Endothelial cell (in vitro differentiated cells): ENCODE measurements around the gene CEACAM3. TPM values are rescaled to one million over a fixed set of nuclear protein-coding genes. Genes with fewer than 3 reads are reported as not detected.

ENCODE experiments used
- DNase-seq: peaks from one replicate; pipeline ENCODE4 v3.0.0; 2021; ENCODE audit warnings: low spot score
- H3K27ac Mint-ChIP-seq: one replicate; pipeline ENCODE4 v1.8.0; 2021; ENCODE audit warnings: mixed read lengths, inconsistent platforms; ENCODE audit not compliant: unreplicated experiment
- H3K27me3 Mint-ChIP-seq: one replicate; pipeline ENCODE4 v1.8.0; 2021; ENCODE audit warnings: mild to moderate bottlenecking, moderate library complexity, mixed read lengths, inconsistent platforms; ENCODE audit not compliant: unreplicated experiment
- H3K36me3 Mint-ChIP-seq: one replicate; pipeline ENCODE4 v1.8.0; 2021; ENCODE audit warnings: mild to moderate bottlenecking, low read depth, mixed read lengths, inconsistent platforms; ENCODE audit not compliant: unreplicated experiment
- H3K4me1 Mint-ChIP-seq: one replicate; pipeline ENCODE4 v1.8.0; 2021; ENCODE audit warnings: mild to moderate bottlenecking, mixed read lengths, inconsistent platforms; ENCODE audit not compliant: unreplicated experiment
- H3K4me3 Mint-ChIP-seq: one replicate; pipeline ENCODE4 v1.8.0; 2021; ENCODE audit warnings: mild to moderate bottlenecking, mixed read lengths, inconsistent platforms; ENCODE audit not compliant: unreplicated experiment
- H3K9me3 Mint-ChIP-seq: one replicate; pipeline ENCODE4 v1.8.0; 2021; ENCODE audit warnings: mixed read lengths, inconsistent platforms; ENCODE audit not compliant: unreplicated experiment
- total RNA-seq: library from RNA; stranded (reverse); fragmentation: NEBNext Ultra II Directional; extraction: Animal tissue kit (Norgen Biotek cat#: 25700); gene quantifications from one replicate; pipeline ENCODE4 v1.2.1, GENCODE V29; 2021; ENCODE audit not compliant: unreplicated experiment
- TF ChIP-seq, protein P1 (sequence below): fragments of 200-600 bp; sonication (generic); IDR thresholded peaks from one replicate; pipeline ENCODE4 v1.5.0; 2021; ENCODE audit warnings: antibody characterized with exemption; ENCODE audit not compliant: unreplicated experiment

CEACAM3 gene
- total RNA-seq, 1 donor from 2014 or later = not detected

DNA sequence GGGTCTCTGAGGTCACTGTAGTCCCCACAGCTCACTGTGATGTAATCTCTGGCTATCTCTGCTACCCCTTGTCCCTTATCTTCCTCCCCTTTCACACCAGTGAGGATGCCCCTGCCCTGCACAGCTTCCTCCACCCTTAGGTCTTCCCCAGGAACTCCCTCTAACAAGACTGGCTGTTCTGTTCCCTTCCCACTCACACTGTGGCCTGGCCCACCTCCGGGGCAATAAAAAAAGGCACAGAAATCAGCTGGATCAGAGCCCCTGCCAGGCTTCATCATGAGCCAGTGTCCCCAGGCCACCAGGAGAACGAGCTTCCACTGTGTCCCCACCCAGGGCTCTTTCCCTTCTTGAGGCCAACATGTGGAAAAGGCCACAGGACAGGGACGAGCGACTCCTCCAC lies 4.6 kb downstream of the CEACAM3 start:
- peaks cover 4% of the 10 kb centered on the region for H3K4me1 Mint-ChIP-seq

DNA sequence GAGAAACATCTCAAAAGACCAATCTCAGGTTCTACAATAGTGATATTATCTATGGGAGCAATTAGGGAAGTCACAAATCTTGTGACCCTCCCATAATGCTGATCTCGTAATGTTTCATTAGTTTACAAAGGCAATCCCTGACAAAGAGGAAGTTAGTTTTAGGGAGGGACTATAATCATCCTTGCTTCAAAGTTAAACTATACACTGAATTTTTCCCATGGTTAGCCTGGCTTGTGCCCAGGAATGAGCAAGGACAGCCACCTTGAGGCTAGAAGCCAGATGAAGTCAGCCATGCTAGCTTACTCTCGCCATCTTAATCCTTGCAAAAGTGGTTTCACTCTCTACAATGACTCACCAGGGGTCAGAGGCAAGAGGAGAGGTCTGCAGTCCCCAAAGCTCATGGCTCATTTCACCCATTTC lies 5.4 kb downstream of the CEACAM3 start:
- TF ChIP-seq, protein P1, sequence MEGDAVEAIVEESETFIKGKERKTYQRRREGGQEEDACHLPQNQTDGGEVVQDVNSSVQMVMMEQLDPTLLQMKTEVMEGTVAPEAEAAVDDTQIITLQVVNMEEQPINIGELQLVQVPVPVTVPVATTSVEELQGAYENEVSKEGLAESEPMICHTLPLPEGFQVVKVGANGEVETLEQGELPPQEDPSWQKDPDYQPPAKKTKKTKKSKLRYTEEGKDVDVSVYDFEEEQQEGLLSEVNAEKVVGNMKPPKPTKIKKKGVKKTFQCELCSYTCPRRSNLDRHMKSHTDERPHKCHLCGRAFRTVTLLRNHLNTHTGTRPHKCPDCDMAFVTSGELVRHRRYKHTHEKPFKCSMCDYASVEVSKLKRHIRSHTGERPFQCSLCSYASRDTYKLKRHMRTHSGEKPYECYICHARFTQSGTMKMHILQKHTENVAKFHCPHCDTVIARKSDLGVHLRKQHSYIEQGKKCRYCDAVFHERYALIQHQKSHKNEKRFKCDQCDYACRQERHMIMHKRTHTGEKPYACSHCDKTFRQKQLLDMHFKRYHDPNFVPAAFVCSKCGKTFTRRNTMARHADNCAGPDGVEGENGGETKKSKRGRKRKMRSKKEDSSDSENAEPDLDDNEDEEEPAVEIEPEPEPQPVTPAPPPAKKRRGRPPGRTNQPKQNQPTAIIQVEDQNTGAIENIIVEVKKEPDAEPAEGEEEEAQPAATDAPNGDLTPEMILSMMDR = no peak
- Mint-ChIP-seq H3K36me3 (peaks cover 5% of the 10 kb centered on the region), H3K4me3 (no peak overlapping the region), H3K27ac (no peak overlapping the region), H3K9me3 (no peaks in the 10 kb centered on the region), H3K27me3 (no peaks in the 10 kb centered on the region), H3K4me1 (peaks cover 4% of the 10 kb centered on the region)
- no peak for DNase-seq

More for the DNA sequence above, 4.6 kb downstream of the CEACAM3 start:
- TF ChIP-seq, protein P1 = no peak
- no peak overlapping the region for H3K4me3 Mint-ChIP-seq
- no peak for DNase-seq
- H3K9me3 Mint-ChIP-seq = no peaks in the 10 kb centered on the region
- no peak overlapping the region for H3K27ac Mint-ChIP-seq
- H3K27me3 Mint-ChIP-seq = no peaks in the 10 kb centered on the region
- peaks cover 5% of the 10 kb centered on the region for H3K36me3 Mint-ChIP-seq

DNA sequence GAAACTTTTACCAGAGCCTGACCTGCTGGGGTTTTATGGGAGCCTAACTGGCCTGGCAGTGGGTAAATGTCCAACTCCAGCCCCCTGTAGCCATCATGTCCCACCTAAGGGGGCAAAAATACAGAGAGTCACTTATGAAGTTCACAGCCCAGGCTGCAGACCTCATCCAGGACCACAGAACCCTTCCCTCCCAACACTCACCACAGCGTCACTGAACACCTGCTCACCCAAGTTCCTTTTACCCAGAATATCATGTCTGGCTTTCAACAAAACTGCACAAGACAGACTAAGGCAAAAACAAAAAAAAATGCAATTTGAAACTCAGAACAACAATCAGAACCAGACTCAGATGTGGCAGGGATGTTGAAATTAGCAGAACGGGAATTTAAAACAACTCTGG lies 6.4 kb downstream of the CEACAM3 start:
- Mint-ChIP-seq H3K4me3 (no peak overlapping the region), H3K27ac (no peak overlapping the region), H3K27me3 (peaks cover 3% of the 10 kb centered on the region), H3K9me3 (no peaks in the 10 kb centered on the region), H3K4me1 (peaks cover 4% of the 10 kb centered on the region), H3K36me3 (peaks cover 5% of the 10 kb centered on the region)
- DNase-seq = no peak
- TF ChIP-seq, protein P1 = no peak

DNA sequence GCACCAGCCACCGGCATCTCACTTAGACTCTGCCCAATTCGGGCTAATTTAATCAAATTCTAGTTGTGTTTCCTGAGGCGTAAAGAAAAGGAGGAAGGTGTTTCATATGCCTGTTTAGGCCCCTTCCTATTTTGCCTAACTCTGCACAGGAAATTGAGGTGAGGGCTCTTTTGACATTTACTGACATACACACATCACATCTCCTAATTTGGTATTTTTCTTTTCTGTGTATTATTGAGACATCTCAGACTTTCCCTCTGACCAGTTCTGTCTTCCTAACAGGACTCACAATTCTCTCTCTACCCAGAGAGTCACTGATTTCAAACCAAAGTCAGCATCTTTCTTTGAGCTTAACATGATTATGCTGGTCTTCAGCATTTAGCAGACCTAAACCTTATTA lies 7.9 kb downstream of the CEACAM3 start:
- H3K9me3 Mint-ChIP-seq = no peaks in the 10 kb centered on the region
- DNase-seq = no peak
- H3K4me3 Mint-ChIP-seq = no peak overlapping the region
- H3K27ac Mint-ChIP-seq = no peak overlapping the region
- H3K36me3 Mint-ChIP-seq = peaks cover 5% of the 10 kb centered on the region
- TF ChIP-seq, protein P1 = no peak
- peaks cover 4% of the 10 kb centered on the region for H3K27me3 Mint-ChIP-seq
- H3K4me1 Mint-ChIP-seq = peaks cover 4% of the 10 kb centered on the region

DNA sequence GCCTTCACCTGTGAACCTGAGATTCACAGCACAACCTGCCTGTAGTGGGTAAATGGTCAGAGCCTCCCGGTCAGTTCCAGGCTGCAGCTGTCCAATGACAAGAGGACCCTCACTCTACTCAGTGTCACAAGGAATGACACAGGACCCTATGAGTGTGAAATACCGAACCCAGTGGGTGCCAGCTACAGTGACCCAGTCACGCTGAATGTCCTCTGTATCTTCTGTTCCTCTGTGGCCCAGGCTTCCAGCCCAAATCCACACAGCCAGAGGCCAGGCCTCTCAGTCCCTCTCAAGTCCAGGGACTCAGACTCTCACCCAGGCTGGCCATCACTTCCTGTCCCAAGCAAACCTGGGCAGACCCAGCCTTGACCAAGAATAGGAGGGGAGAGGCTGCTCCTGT lies 10.8 kb downstream of the CEACAM3 start:
- Mint-ChIP-seq H3K9me3 (no peaks in the 10 kb centered on the region), H3K4me1 (peaks cover 4% of the 10 kb centered on the region), H3K4me3 (no peak overlapping the region), H3K27ac (no peak overlapping the region), H3K36me3 (no peaks in the 10 kb centered on the region), H3K27me3 (peaks cover 6% of the 10 kb centered on the region)
- TF ChIP-seq, protein P1 = no peak
- no peak for DNase-seq
